DND-41 (cell line): ENCODE data around the gene ANKRD33.

Experiments used
- ATAC-seq: fragments of 200-7000 bp; cut with Tn5 transposase; 3 replicates; pipeline ENCODE4 v1.9.1; 2021; ENCODE audit warnings: low read depth; ENCODE audit not compliant: insufficient read depth
- DNase-seq: peaks from one replicate; pipeline ENCODE4 v3.0.0-alpha.2; 2020
- H2AFZ ChIP-seq: 2 replicates; pipeline ENCODE4 v1.6.0; 2012; ENCODE audit warnings: low read depth, low read length
- H3K27ac ChIP-seq: 2 replicates; pipeline ENCODE4 v1.5.1; 2012; ENCODE audit warnings: low read length, inconsistent platforms
- H3K27me3 ChIP-seq: fragments of 200-600 bp; sonication (generic); 2 replicates; pipeline ENCODE4 v1.6.0; 2012; ENCODE audit warnings: low read length, mild to moderate bottlenecking, inconsistent platforms; ENCODE audit not compliant: insufficient read depth, poor library complexity
- H3K36me3 ChIP-seq: 2 replicates; pipeline ENCODE4 v1.5.1; 2012; ENCODE audit warnings: low read length, inconsistent platforms; ENCODE audit not compliant: insufficient read depth
- H3K4me1 ChIP-seq: 2 replicates; pipeline ENCODE4 v1.5.1; 2012; ENCODE audit warnings: mild to moderate bottlenecking, low read length; ENCODE audit not compliant: insufficient read depth
- H3K4me2 ChIP-seq: 2 replicates; pipeline ENCODE4 v1.6.0; 2012; ENCODE audit warnings: mild to moderate bottlenecking, moderate library complexity, low read length, inconsistent platforms; ENCODE audit not compliant: insufficient read depth
- H3K4me3 ChIP-seq, 2 experiments: fragments of 200-600 bp in 1 of 2; shearing (Covaris generic) in 1 of 2; 2 replicates each; pipeline ENCODE4 v1.5.1; 2012 to 2016; ENCODE audit warnings: inconsistent platforms in 2 of 2, low read length in 2 of 2, mild to moderate bottlenecking in 2 of 2, low read depth in 1 of 2, moderate library complexity in 1 of 2
- H3K79me2 ChIP-seq: 2 replicates; pipeline ENCODE4 v1.6.0; 2012; ENCODE audit warnings: low read length, inconsistent platforms; ENCODE audit not compliant: insufficient read depth
- H3K9ac ChIP-seq: 2 replicates; pipeline ENCODE4 v1.6.0; 2012; ENCODE audit warnings: low read depth, mild to moderate bottlenecking, inconsistent platforms, low read length, moderate library complexity
- H3K9me3 ChIP-seq: 2 replicates; pipeline ENCODE4 v1.5.1; 2012; ENCODE audit warnings: low read length, moderate library complexity, mild to moderate bottlenecking, inconsistent platforms; ENCODE audit not compliant: insufficient read depth, severe bottlenecking
- H4K20me1 ChIP-seq: 2 replicates; pipeline ENCODE4 v1.6.0; 2012; ENCODE audit warnings: low read length; ENCODE audit not compliant: insufficient read depth
- CTCF ChIP-seq: IDR thresholded peaks from 2 replicates; pipeline ENCODE4 v1.5.1; 2012; ENCODE audit warnings: borderline replicate concordance, low read length, moderate library complexity, mild to moderate bottlenecking; ENCODE audit not compliant: poor library complexity, severe bottlenecking; ENCODE audit errors: extremely low read depth
- EZH2 ChIP-seq: IDR thresholded peaks from 3 replicates; pipeline ENCODE4 v1.6.1; 2012; ENCODE audit warnings: borderline replicate concordance, low read depth, mild to moderate bottlenecking, moderate library complexity, low read length, inconsistent platforms; ENCODE audit not compliant: severe bottlenecking

ANKRD33 gene

DNA sequence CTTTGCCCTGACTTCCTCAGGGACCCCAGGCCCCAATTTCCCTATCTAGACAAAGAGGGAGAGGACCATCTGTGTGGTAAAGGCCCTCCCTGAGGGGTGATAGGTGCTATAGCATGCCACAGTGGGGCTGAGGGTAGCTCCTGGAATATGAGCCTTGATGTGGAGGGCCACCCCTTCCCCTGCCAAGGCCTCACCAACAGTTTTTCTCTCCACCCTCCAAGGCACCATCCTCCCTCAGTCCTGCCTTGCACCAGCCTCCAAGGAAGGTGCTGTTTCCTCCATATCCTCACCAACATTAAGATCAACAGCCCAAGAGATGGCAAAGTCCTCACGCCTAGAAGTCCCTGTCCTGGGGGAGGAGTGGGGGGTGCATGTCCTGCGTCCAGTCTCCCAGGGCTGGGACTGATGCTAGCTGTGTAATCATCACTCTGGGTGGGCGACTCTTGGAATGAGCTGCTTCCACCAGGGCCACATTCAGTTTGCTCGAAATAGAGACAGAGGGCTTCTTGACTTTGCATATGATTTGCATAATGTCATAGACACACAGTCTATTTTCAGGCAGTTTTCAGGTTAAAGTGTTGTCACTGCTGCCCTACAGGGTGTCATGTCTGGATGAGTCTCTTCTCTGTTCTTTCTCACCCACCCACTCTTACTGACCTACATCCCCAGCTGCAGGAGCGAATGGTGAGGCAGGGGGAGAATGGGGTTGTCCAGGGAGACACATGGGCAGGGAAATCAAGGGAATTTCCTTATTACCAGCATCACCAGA lies 36.8 kb downstream of the ANKRD33 start:
- no peaks in the 10 kb centered on the region for H3K79me2 ChIP-seq
- no peak overlapping the region for H3K4me2 ChIP-seq
- no peak overlapping the region for H3K4me3 ChIP-seq
- H3K27ac ChIP-seq: no peak overlapping the region
- H4K20me1 ChIP-seq: no peaks in the 10 kb centered on the region
- H3K27me3 ChIP-seq: no peaks in the 10 kb centered on the region
- ATAC-seq (no peak), DNase-seq (no peak)
- no peak overlapping the region for H3K9ac ChIP-seq
- no peaks in the 10 kb centered on the region for H3K9me3 ChIP-seq
- no peak overlapping the region for H2AFZ ChIP-seq
- H3K4me1 ChIP-seq: no peaks in the 10 kb centered on the region
- TF ChIP-seq CTCF (no peak), EZH2 (no peak)
- H3K36me3 ChIP-seq: no peaks in the 10 kb centered on the region

GRCh38 chr12:51925346-51926063 lies 37.6 kb downstream of the ANKRD33 start:
- Histone ChIP-seq H3K4me1 (no peaks in the 10 kb centered on the region), H3K4me2 (no peak overlapping the region), H3K4me3 (no peak overlapping the region), H3K9me3 (no peaks in the 10 kb centered on the region), H3K27me3 (no peaks in the 10 kb centered on the region), H3K79me2 (no peaks in the 10 kb centered on the region), H3K36me3 (no peaks in the 10 kb centered on the region), H4K20me1 (no peaks in the 10 kb centered on the region), H3K9ac (no peak overlapping the region), H2AFZ (no peak overlapping the region), H3K27ac (no peak overlapping the region)
- no peak for DNase-seq
- TF ChIP-seq CTCF (no peak), EZH2 (no peak)
- ATAC-seq: no peak

GRCh38 chr12:51926064-51926632 lies 38.2 kb downstream of the ANKRD33 start:
- Histone ChIP-seq H3K27me3 (no peaks in the 10 kb centered on the region), H3K79me2 (no peaks in the 10 kb centered on the region), H3K4me2 (no peak overlapping the region), H3K9ac (no peak overlapping the region), H3K27ac (no peak overlapping the region), H3K36me3 (no peaks in the 10 kb centered on the region), H3K4me3 (no peak overlapping the region), H4K20me1 (no peaks in the 10 kb centered on the region), H3K9me3 (no peaks in the 10 kb centered on the region), H2AFZ (no peak overlapping the region), H3K4me1 (no peaks in the 10 kb centered on the region)
- no peak for ATAC-seq
- TF ChIP-seq CTCF (no peak), EZH2 (no peak)
- DNase-seq: no peak
